Measurements from ENCODE around the gene TRPM2.

- no peak for TF ChIP-seq CTCF (IDR thresholded peaks at IDR 0.05; ENCODE audit: low read depth, low read length)
- TF ChIP-seq EZH2phosphoT487 (IDR thresholded peaks at IDR 0.05; ENCODE audit: low read depth): no peak
Observed at GRCh38 chr21:44419679-44420078, 66.3 kb downstream of the TRPM2 start.

All from OCI-LY3 (cell line).